Neuronal stem cell (in vitro differentiated cells): ENCODE data around the gene CEP97.
"Not testable (repeated sequence)": the region's sequence is repeated elsewhere in the genome, so short reads cannot be mapped to it uniquely, and the experiment has no call there.

Experiments used
- DNase-seq: peaks from one replicate; pipeline ENCODE4 v3.0.0-alpha.2; 2013; ENCODE audit warnings: low spot score
- H2AFZ ChIP-seq: one replicate; pipeline ENCODE4 v1.6.1; 2013; ENCODE audit warnings: mild to moderate bottlenecking, low read length, inconsistent platforms
- H2AK5ac ChIP-seq: 2 replicates; pipeline ENCODE4 v1.6.1; 2013; ENCODE audit warnings: low read depth, mild to moderate bottlenecking, inconsistent platforms, low read length, moderate library complexity, mixed read lengths
- H2BK120ac ChIP-seq: 2 replicates; pipeline ENCODE4 v1.6.1; 2013; ENCODE audit warnings: low read depth, mild to moderate bottlenecking, inconsistent platforms, low read length, moderate library complexity, mixed read lengths
- H2BK12ac ChIP-seq: one replicate; pipeline ENCODE4 v1.6.1; 2013; ENCODE audit warnings: low read length, inconsistent platforms
- H2BK15ac ChIP-seq: 2 replicates; pipeline ENCODE4 v1.6.1; 2013; ENCODE audit warnings: mild to moderate bottlenecking, low read length, inconsistent platforms, mixed read lengths
- H2BK5ac ChIP-seq: one replicate; pipeline ENCODE4 v1.6.1; 2013; ENCODE audit warnings: inconsistent platforms, mild to moderate bottlenecking, low read length, moderate library complexity
- H3K14ac ChIP-seq: one replicate; pipeline ENCODE4 v1.6.1; 2013; ENCODE audit warnings: low read length, inconsistent platforms
- H3K18ac ChIP-seq: 2 replicates; pipeline ENCODE4 v1.6.1; 2013; ENCODE audit warnings: low read length, inconsistent platforms
- H3K23ac ChIP-seq: 2 replicates; pipeline ENCODE4 v1.6.1; 2013; ENCODE audit warnings: low read depth, mild to moderate bottlenecking, mixed read lengths, low read length, inconsistent platforms; ENCODE audit not compliant: poor library complexity
- H3K27ac ChIP-seq: replicated peaks from 3 replicates; pipeline ENCODE4 v1.5.1; 2013; ENCODE audit warnings: low read length, inconsistent platforms
- H3K27me3 ChIP-seq, 3 experiments: 2 replicates each; pipeline ENCODE4 v1.6.1; 2013; ENCODE audit warnings: low read length in 3 of 3, mild to moderate bottlenecking in 2 of 3, inconsistent platforms in 1 of 3, low read depth in 1 of 3, mixed read lengths in 1 of 3, moderate library complexity in 1 of 3; ENCODE audit not compliant: control insufficient read depth in 3 of 3, insufficient read depth in 3 of 3
- H3K36me3 ChIP-seq, 2 donors: replicated peaks in 1 of 2; 2 replicates each; pipeline ENCODE4 v1.6.1; 2013; ENCODE audit warnings: low read length in 2 of 2; ENCODE audit not compliant: control insufficient read depth in 2 of 2, insufficient read depth in 2 of 2
- H3K4ac ChIP-seq: 2 replicates; pipeline ENCODE4 v1.6.1; 2013; ENCODE audit warnings: inconsistent platforms, mild to moderate bottlenecking, low read length, moderate library complexity
- H3K4me1 ChIP-seq, 2 donors: 1 replicate in 1 of 2; 2 replicates in 1 of 2; pipeline ENCODE4 v1.6.1; 2013; ENCODE audit warnings: low read length in 2 of 2, low read depth in 1 of 2; ENCODE audit not compliant: control insufficient read depth in 2 of 2, insufficient read depth in 1 of 2
- H3K4me2 ChIP-seq: one replicate; pipeline ENCODE4 v1.6.1; 2013; ENCODE audit warnings: mild to moderate bottlenecking, low read length, inconsistent platforms; ENCODE audit not compliant: insufficient read depth, poor library complexity, severe bottlenecking
- H3K4me3 ChIP-seq, 2 donors: 2 replicates each; pipeline ENCODE4 v1.5.1; 2013; ENCODE audit warnings: low read length in 2 of 2, mild to moderate bottlenecking in 2 of 2, inconsistent platforms in 1 of 2, moderate library complexity in 1 of 2
- H3K79me1 ChIP-seq: one replicate; pipeline ENCODE4 v1.6.1; 2013; ENCODE audit warnings: low read depth, mild to moderate bottlenecking, inconsistent platforms, low read length, moderate library complexity
- H3K9ac ChIP-seq: one replicate; pipeline ENCODE4 v1.6.1; 2013; ENCODE audit warnings: mild to moderate bottlenecking, low read depth, low read length, inconsistent platforms; ENCODE audit not compliant: poor library complexity
- H3K9me3 ChIP-seq, 2 donors: replicated peaks in 1 of 2; 2 replicates each; pipeline versions ENCODE3 to v1.6.1; 2013; ENCODE audit warnings: low read length in 2 of 2, mild to moderate bottlenecking in 2 of 2, inconsistent platforms in 1 of 2, low read depth in 1 of 2, mixed read lengths in 1 of 2, moderate library complexity in 1 of 2; ENCODE audit not compliant: control insufficient read depth in 2 of 2, insufficient read depth in 1 of 2
- H4K8ac ChIP-seq: one replicate; pipeline ENCODE4 v1.6.1; 2013; ENCODE audit warnings: low read depth, mild to moderate bottlenecking, inconsistent platforms, low read length, moderate library complexity
- H4K91ac ChIP-seq: one replicate; pipeline ENCODE4 v1.6.1; 2013; ENCODE audit warnings: low read length, low read depth, mild to moderate bottlenecking, inconsistent platforms; ENCODE audit not compliant: poor library complexity
- WGBS, 2 donors: extraction: QIAGEN DNeasy Blood & Tissue Kit; methylation state at CpG; one replicate each; pipeline ENCODE4 v1.1.7; 2013; ENCODE audit warnings: missing lambda C conversion rate in 2 of 2, mixed read lengths in 1 of 2; ENCODE audit not compliant: insufficient read length in 2 of 2, insufficient replicate concordance in 1 of 2; ENCODE audit errors: extremely low coverage in 2 of 2; 5-methylcytosine and 5-hydroxymethylcytosine counted together

CEP97 gene

DNA sequence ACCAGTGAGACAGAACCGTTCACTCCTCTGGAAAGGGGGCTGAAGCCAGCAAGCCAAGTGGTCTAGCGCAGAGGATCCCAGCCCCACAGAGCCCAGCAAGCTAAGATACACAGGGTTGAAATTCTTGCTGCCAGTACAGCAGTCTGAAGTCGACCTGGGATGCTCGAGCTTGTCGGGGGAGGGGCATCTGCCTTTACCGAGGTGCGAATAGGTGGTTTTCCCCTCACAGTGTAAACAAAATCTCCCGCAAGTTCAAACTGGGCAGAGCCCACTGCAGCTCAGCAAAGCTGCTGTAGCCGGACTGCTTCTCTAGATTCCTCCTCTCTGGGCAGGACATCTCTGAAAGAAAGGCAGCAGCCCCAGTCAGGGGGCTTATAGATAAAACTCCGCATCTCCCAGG is 11.4 kb downstream of the CEP97 start:
- no peak overlapping the region for H3K18ac ChIP-seq
- no peak overlapping the region for H3K9ac ChIP-seq
- H3K23ac ChIP-seq = no peak overlapping the region
- no peak overlapping the region for H2AK5ac ChIP-seq
- H3K4ac ChIP-seq = no peak overlapping the region
- WGBS, 2 donors = no CpG with 5 or more reads among the region's 10 CpGs
- no peak overlapping the region for H2BK5ac ChIP-seq
- H4K8ac ChIP-seq = no peak overlapping the region
- no peaks in the 10 kb centered on the region for H3K79me1 ChIP-seq
- no peak overlapping the region for H2BK15ac ChIP-seq
- H4K91ac ChIP-seq = no peak overlapping the region
- no peak overlapping the region for H3K4me3 ChIP-seq
- H3K4me1 ChIP-seq = no peaks in the 10 kb centered on the region
- H2BK120ac ChIP-seq = no peak overlapping the region
- no peak overlapping the region for H2AFZ ChIP-seq
- no peak for DNase-seq
- H3K27me3 ChIP-seq = no peaks in the 10 kb centered on the region
- no peak overlapping the region for H3K14ac ChIP-seq
- H2BK12ac ChIP-seq = no peak overlapping the region
- H3K4me2 ChIP-seq = no peak overlapping the region
- no peak overlapping the region for H3K27ac ChIP-seq
- H3K36me3 ChIP-seq = peaks cover 43 to 79% of the 10 kb centered on the region in 2 donors
- peaks cover 20 to 46% of the 10 kb centered on the region in 2 donors for H3K9me3 ChIP-seq

DNA sequence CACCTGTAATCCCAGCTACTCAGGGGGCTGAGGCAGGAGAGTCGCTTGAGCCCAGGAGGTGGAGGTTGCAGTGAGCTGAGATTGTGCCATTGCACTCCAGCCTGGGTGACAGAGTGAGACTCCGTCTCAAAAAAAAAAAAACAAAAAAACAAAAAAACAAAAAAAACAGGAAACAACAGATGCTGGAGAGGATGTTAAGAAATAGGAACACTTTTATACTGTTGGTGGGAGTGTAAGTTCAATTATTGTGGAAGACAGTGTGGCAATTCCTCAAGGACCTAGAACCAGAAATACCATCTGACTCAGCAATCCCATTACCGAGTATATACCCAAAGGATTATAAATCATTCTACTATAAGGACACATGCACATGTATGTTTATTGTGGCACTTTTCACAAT is 17.5 kb downstream of the CEP97 start:
- not testable (repeated sequence) for H3K27me3 ChIP-seq, H3K18ac ChIP-seq, H2BK5ac ChIP-seq, H3K27ac ChIP-seq, H3K4me2 ChIP-seq, H2AFZ ChIP-seq, DNase-seq, H3K9ac ChIP-seq, H3K4me1 ChIP-seq, H4K8ac ChIP-seq, H3K4ac ChIP-seq, H4K91ac ChIP-seq, H3K4me3 ChIP-seq, H3K14ac ChIP-seq, H2BK12ac ChIP-seq, H2BK15ac ChIP-seq, H2AK5ac ChIP-seq, H3K79me1 ChIP-seq, H2BK120ac ChIP-seq, H3K23ac ChIP-seq
- Histone ChIP-seq H3K9me3 (peaks cover 0 to 14% of the 10 kb centered on the region in 2 donors), H3K36me3 (peaks cover 0 to 48% of the 10 kb centered on the region in 2 donors)
- WGBS, 2 donors = no CpG with 5 or more reads among the region's 3 CpGs

DNA sequence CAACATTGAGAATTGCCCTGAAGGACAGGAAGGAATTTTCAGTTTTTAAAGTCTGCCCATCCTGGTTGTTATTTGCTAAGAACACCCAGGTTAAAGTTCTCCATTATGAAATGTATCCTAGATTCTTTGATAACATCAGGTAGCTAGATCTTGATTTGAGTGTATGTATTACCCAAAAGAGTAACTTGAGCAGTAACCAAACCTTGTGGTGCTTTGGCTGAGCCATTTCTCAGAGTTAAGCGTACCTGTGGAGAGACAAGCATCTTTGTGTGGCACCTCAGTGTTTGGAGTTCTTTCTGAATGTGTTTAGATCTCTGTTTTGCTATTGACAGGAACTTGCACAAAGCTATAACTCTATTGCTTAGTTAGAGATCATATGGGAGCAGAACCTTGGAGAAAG is 20.4 kb downstream of the CEP97 start:
- no peak overlapping the region for H2BK120ac ChIP-seq
- no CpG with 5 or more reads among the region's 1 CpG for WGBS, 2 donors

GRCh38 chr3:101745934-101746333 is 21.5 kb downstream of the CEP97 start:
- not testable (repeated sequence) for H3K18ac ChIP-seq, H2BK15ac ChIP-seq, H3K27ac ChIP-seq, H3K23ac ChIP-seq, H3K4me2 ChIP-seq, H2AK5ac ChIP-seq, H3K4me3 ChIP-seq, H2BK5ac ChIP-seq, DNase-seq, H4K8ac ChIP-seq, H2AFZ ChIP-seq, H3K4ac ChIP-seq, H3K79me1 ChIP-seq, H2BK120ac ChIP-seq, H2BK12ac ChIP-seq, H3K4me1 ChIP-seq, H3K14ac ChIP-seq, H3K9ac ChIP-seq, H3K27me3 ChIP-seq, H4K91ac ChIP-seq
- Histone ChIP-seq H3K36me3 (peaks cover 0 to 32% of the 10 kb centered on the region in 2 donors), H3K9me3 (peaks cover 0 to 10% of the 10 kb centered on the region in 2 donors)
- no CpG with 5 or more reads among the region's 1 CpG for WGBS, 2 donors

More for the DNA sequence above, 20.4 kb downstream of the CEP97 start:
- no peak overlapping the region for H3K4me3 ChIP-seq
- no peak overlapping the region for H3K18ac ChIP-seq
- H3K4me2 ChIP-seq = no peak overlapping the region
- peaks cover 0 to 32% of the 10 kb centered on the region in 2 donors for H3K36me3 ChIP-seq
- H3K4ac ChIP-seq = no peak overlapping the region
- H2BK5ac ChIP-seq = no peak overlapping the region
- H2BK12ac ChIP-seq = no peak overlapping the region
- no peak for DNase-seq
- H3K79me1 ChIP-seq = no peaks in the 10 kb centered on the region
- no peak overlapping the region for H2AK5ac ChIP-seq
- H3K27me3 ChIP-seq = no peaks in the 10 kb centered on the region
- H3K9ac ChIP-seq = no peak overlapping the region
- H2AFZ ChIP-seq = no peak overlapping the region
- H3K27ac ChIP-seq = no peak overlapping the region
- no peak overlapping the region for H2BK15ac ChIP-seq
- no peaks in the 10 kb centered on the region for H3K4me1 ChIP-seq
- no peak overlapping the region for H4K91ac ChIP-seq
- no peak overlapping the region for H4K8ac ChIP-seq
- peaks cover 0 to 10% of the 10 kb centered on the region in 2 donors for H3K9me3 ChIP-seq
- H3K23ac ChIP-seq = no peak overlapping the region
- no peak overlapping the region for H3K14ac ChIP-seq
